ENCODE measurements around the gene HNRNPF. TPM values are rescaled to one million over a fixed set of nuclear protein-coding genes. Genes with fewer than 3 reads are reported as not detected.

Gene HNRNPF
- total and polyA plus RNA-seq, 11 donors, result 24.0 to 142 (median 79.1) TPM

DNA sequence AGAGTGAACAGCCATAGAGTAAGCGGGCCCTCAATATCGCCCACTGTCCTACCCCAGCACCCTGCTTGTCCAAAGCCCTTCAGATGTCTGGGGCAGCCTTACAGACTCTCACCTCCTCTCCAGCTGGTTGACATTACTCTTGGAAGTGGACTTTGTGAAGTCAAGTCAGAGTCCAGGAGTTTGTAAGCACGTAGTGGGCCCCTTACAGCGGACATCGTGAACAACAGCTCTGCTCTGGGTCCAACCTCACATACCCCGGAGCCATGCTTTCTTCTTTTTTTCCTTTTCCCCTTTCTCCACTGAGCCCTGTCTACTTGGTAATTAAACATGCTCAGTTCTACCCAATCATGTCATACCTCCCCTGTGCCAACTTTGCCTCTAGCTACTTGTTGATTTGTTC, 17.5 kb downstream of the HNRNPF start:
- intact Hi-C loops (cut with DNase I), result no loop called here
- ATAC-seq (no peak), DNase-seq (no peak)
- 88 to 90% (median 90%) methylated on average over 6 of the region's 6 CpGs for WGBS, 4 donors
- Histone ChIP-seq H3K27me3 (no peaks in the 10 kb centered on the region), H3K9me3 (no peaks in the 10 kb centered on the region), H3K4me1 (peaks cover 0 to 71% (median 27%) of the 10 kb centered on the region in 12 donors), H3K36me3 (peaks cover 0 to 92% (median 81%) of the 10 kb centered on the region in 9 donors), H3K27ac (no peak overlapping the region), H3K4me3 (no peak overlapping the region)
- TF ChIP-seq POLR2A (IDR thresholded peaks at IDR 0.05) (no peak), CTCF (IDR thresholded peaks at IDR 0.05) (no peak)

GRCh38 chr10:43390759-43391158, 18.2 kb downstream of the HNRNPF start:
- ATAC-seq, result peak; percentile 65 to 73 (median 69)
- DNase-seq, result no peak
- WGBS, 4 donors, result 65 to 75% (median 69%) methylated on average over 7 of the region's 7 CpGs
- Histone ChIP-seq H3K4me3 (no peak overlapping the region), H3K27me3 (no peaks in the 10 kb centered on the region), H3K9me3 (no peaks in the 10 kb centered on the region), H3K4me1 (peaks cover 0 to 64% (median 24%) of the 10 kb centered on the region in 12 donors), H3K27ac (peak overlapping the region in 2 of 12 donors; percentile 5 to 17), H3K36me3 (peaks cover 0 to 99% (median 89%) of the 10 kb centered on the region in 9 donors)
- no peak for TF ChIP-seq POLR2A (IDR thresholded peaks at IDR 0.05)
- peak; percentile 29 to 61 (median 46) for TF ChIP-seq CTCF (IDR thresholded peaks at IDR 0.05)
- intact Hi-C loops (cut with DNase I), result no loop called here

GRCh38 chr10:43390333-43390732, 18.7 kb downstream of the HNRNPF start:
- Histone ChIP-seq H3K27me3 (no peaks in the 10 kb centered on the region), H3K4me1 (peaks cover 0 to 60% (median 20%) of the 10 kb centered on the region in 12 donors), H3K36me3 (peaks cover 0 to 100% (median 93%) of the 10 kb centered on the region in 9 donors), H3K27ac (peak overlapping the region in 4 of 12 donors; percentile 5 to 27 (median 14)), H3K9me3 (no peaks in the 10 kb centered on the region), H3K4me3 (no peak overlapping the region)
- DNase-seq, result no peak
- TF ChIP-seq POLR2A (IDR thresholded peaks at IDR 0.05) (no peak), CTCF (IDR thresholded peaks at IDR 0.05) (no peak)
- WGBS, 4 donors, result 65 to 74% (median 71%) methylated on average over 5 of the region's 5 CpGs
- intact Hi-C loops (cut with DNase I), result no loop called here
- ATAC-seq, result no peak

GRCh38 chr10:43389867-43390266, 19.1 kb downstream of the HNRNPF start:
- no peaks in the 10 kb centered on the region for H3K9me3 ChIP-seq
- peaks cover 0 to 100% (median 98%) of the 10 kb centered on the region in 9 donors for H3K36me3 ChIP-seq
- peak overlapping the region in 2 of 12 donors; percentile 10 to 27 for H3K27ac ChIP-seq
- no peak for TF ChIP-seq CTCF (IDR thresholded peaks at IDR 0.05)
- TF ChIP-seq POLR2A (IDR thresholded peaks at IDR 0.05), result no peak
- no peak overlapping the region for H3K4me3 ChIP-seq
- ATAC-seq, result no peak
- WGBS, 4 donors, result 53 to 56% (median 54%) methylated on average over 3 of the region's 3 CpGs
- intact Hi-C loops (cut with DNase I), result no loop called here
- H3K4me1 ChIP-seq, result peaks cover 0 to 56% (median 17%) of the 10 kb centered on the region in 12 donors
- H3K27me3 ChIP-seq, result no peaks in the 10 kb centered on the region
- DNase-seq, result no peak
